Astrocyte of the spinal cord (primary cell): Measurements from ENCODE around the gene PRRT1B.
A peak's percentile ranks its signal among the peaks of the same experiment; 100 is the strongest.

Source experiments
- DNase-seq: peaks from one replicate; pipeline ENCODE4 v3.0.0; 2011; ENCODE audit warnings: low read depth, low spot score
- H3K4me3 ChIP-seq: 2 replicates; pipeline ENCODE4 v1.5.1; 2011; ENCODE audit warnings: low read depth, mild to moderate bottlenecking, low read length, moderate library complexity
- CTCF ChIP-seq: IDR thresholded peaks from 2 replicates; pipeline ENCODE4 v1.5.1; 2012; ENCODE audit warnings: low read depth, mild to moderate bottlenecking, low read length, inconsistent platforms
- in situ Hi-C: cut with HindIII; loops from 2 replicates; pipeline ENCODE4 v1.10.0; 2017; ENCODE audit warnings: low sequenced_read_pairs

Gene PRRT1B

GRCh38 chr9:131528186-131528585, 17.1 kb upstream of the PRRT1B start:
- DNase-seq = no peak
- no peak overlapping the region for H3K4me3 ChIP-seq
- TF ChIP-seq CTCF = no peak
- in situ Hi-C loops = no loop called here

GRCh38 chr9:131528886-131529505, 16.3 kb upstream of the PRRT1B start:
- TF ChIP-seq CTCF = no peak
- no peak overlapping the region for H3K4me3 ChIP-seq
- no peak for DNase-seq
- in situ Hi-C loops = no loop called here

- H3K4me3 ChIP-seq = peak overlapping the region; percentile 71
- in situ Hi-C loops = no loop called here
- TF ChIP-seq CTCF = no peak
- DNase-seq = no peak
Observed at GRCh38 chr9:131529597-131530545, 15.5 kb upstream of the PRRT1B start.

- no peak for TF ChIP-seq CTCF
- H3K4me3 ChIP-seq = peak overlapping the region; percentile 71
- DNase-seq = no peak
- in situ Hi-C loops = no loop called here
Observed at GRCh38 chr9:131530546-131530919, 14.8 kb upstream of the PRRT1B start.

- peak; percentile 75 for DNase-seq
- no peak for TF ChIP-seq CTCF
- in situ Hi-C loops = no loop called here
- peak within 1 kb of the TSS; percentile 71 for H3K4me3 ChIP-seq
Observed at GRCh38 chr9:131530920-131531832, 14.1 kb upstream of the PRRT1B start, which contains the start of gene UCK1. UCK1 (minus strand) TSS chr9:131531263; CDS start chr9:131531174, 89 bp downstream.

- H3K4me3 ChIP-seq = no peak overlapping the region
- DNase-seq = no peak
- TF ChIP-seq CTCF = no peak
- in situ Hi-C loops = no loop called here
Observed at GRCh38 chr9:131534721-131535237, 10.5 kb upstream of the PRRT1B start.
